Trophoblast cell (in vitro differentiated cells and primary cell): ENCODE data around the gene DES.

Experiments used
- DNase-seq, 2 donors: peaks; one replicate each; pipeline ENCODE4 v3.0.0-alpha.2; 2016
- H2AFZ ChIP-seq: 2 replicates; pipeline ENCODE4 v1.6.1; 2013; ENCODE audit warnings: low read length, moderate library complexity, mild to moderate bottlenecking; ENCODE audit not compliant: insufficient read depth, poor library complexity
- H2AK5ac ChIP-seq: 2 replicates; pipeline ENCODE4 v1.6.1; 2013; ENCODE audit warnings: mild to moderate bottlenecking, low read length
- H2BK120ac ChIP-seq: 2 replicates; pipeline ENCODE4 v1.6.1; 2013; ENCODE audit warnings: low read length, mild to moderate bottlenecking, moderate library complexity; ENCODE audit not compliant: insufficient read depth, poor library complexity
- H2BK12ac ChIP-seq: 2 replicates; pipeline ENCODE4 v1.6.1; 2013; ENCODE audit warnings: mild to moderate bottlenecking, low read length, moderate library complexity
- H2BK5ac ChIP-seq: 2 replicates; pipeline ENCODE4 v1.6.1; 2013; ENCODE audit warnings: low read length, low read depth, moderate library complexity, mild to moderate bottlenecking; ENCODE audit not compliant: poor library complexity
- H3K14ac ChIP-seq: 2 replicates; pipeline ENCODE4 v1.6.1; 2013; ENCODE audit warnings: mild to moderate bottlenecking, low read length
- H3K18ac ChIP-seq: 2 replicates; pipeline ENCODE4 v1.6.1; 2013; ENCODE audit warnings: mild to moderate bottlenecking, low read length
- H3K23ac ChIP-seq: 2 replicates; pipeline ENCODE4 v1.6.1; 2013; ENCODE audit warnings: low read length
- H3K27ac ChIP-seq: 2 replicates; pipeline ENCODE4 v1.5.1; 2013; ENCODE audit warnings: low read depth, mild to moderate bottlenecking, inconsistent platforms, low read length, moderate library complexity
- H3K27me3 ChIP-seq: 2 replicates; pipeline ENCODE4 v1.6.1; 2013; ENCODE audit warnings: inconsistent platforms, mild to moderate bottlenecking, low read length, moderate library complexity; ENCODE audit not compliant: insufficient read depth
- H3K36me3 ChIP-seq, 2 experiments: 1 replicate in 1 of 2; 2 replicates in 1 of 2; pipeline ENCODE4 v1.6.1; 2013; ENCODE audit warnings: low read length in 2 of 2, mild to moderate bottlenecking in 2 of 2, moderate library complexity in 1 of 2; ENCODE audit not compliant: insufficient read depth in 2 of 2, control insufficient read depth in 1 of 2
- H3K4ac ChIP-seq: 2 replicates; pipeline ENCODE4 v1.6.1; 2013; ENCODE audit warnings: low read depth, mild to moderate bottlenecking, low read length, moderate library complexity
- H3K4me1 ChIP-seq, 2 experiments: 1 replicate in 1 of 2; 2 replicates in 1 of 2; pipeline ENCODE4 v1.6.1; 2013; ENCODE audit warnings: low read length in 2 of 2, mild to moderate bottlenecking in 2 of 2, moderate library complexity in 1 of 2; ENCODE audit not compliant: insufficient read depth in 2 of 2, control insufficient read depth in 1 of 2
- H3K4me2 ChIP-seq: 2 replicates; pipeline ENCODE4 v1.6.1; 2013; ENCODE audit warnings: inconsistent platforms, mild to moderate bottlenecking, low read length, moderate library complexity
- H3K4me3 ChIP-seq: 2 replicates; pipeline ENCODE4 v1.5.1; 2013; ENCODE audit warnings: mild to moderate bottlenecking, low read depth, low read length, inconsistent platforms
- H3K79me1 ChIP-seq: one replicate; pipeline ENCODE4 v1.6.1; 2013; ENCODE audit warnings: low read length
- H3K79me2 ChIP-seq: 2 replicates; pipeline ENCODE4 v1.6.1; 2013; ENCODE audit warnings: low read length, mild to moderate bottlenecking; ENCODE audit not compliant: control insufficient read depth, insufficient read depth, poor library complexity
- H3K9ac ChIP-seq: 2 replicates; pipeline ENCODE4 v1.6.1; 2013; ENCODE audit warnings: mild to moderate bottlenecking, low read length
- H3K9me3 ChIP-seq: 2 replicates; pipeline ENCODE4 v1.6.1; 2013; ENCODE audit warnings: low read depth, mild to moderate bottlenecking, control low read depth, inconsistent platforms, low read length; ENCODE audit not compliant: insufficient read depth
- H4K12ac ChIP-seq: 2 replicates; pipeline ENCODE4 v1.6.1; 2013; ENCODE audit warnings: low read depth, mild to moderate bottlenecking, low read length, moderate library complexity
- H4K8ac ChIP-seq: 2 replicates; pipeline ENCODE4 v1.6.1; 2013; ENCODE audit warnings: low read depth, mild to moderate bottlenecking, low read length, moderate library complexity
- H4K91ac ChIP-seq: one replicate; pipeline ENCODE4 v1.6.1; 2013; ENCODE audit warnings: low read depth, mild to moderate bottlenecking, low read length, moderate library complexity
- WGBS: extraction: QIAGEN DNeasy Blood & Tissue Kit; methylation state at CpG from one replicate; pipeline ENCODE4 v1.1.7; 2013; ENCODE audit warnings: missing lambda C conversion rate; ENCODE audit not compliant: insufficient read length, insufficient coverage; ENCODE audit errors: extremely low coverage; 5-methylcytosine and 5-hydroxymethylcytosine counted together

DES gene

DNA sequence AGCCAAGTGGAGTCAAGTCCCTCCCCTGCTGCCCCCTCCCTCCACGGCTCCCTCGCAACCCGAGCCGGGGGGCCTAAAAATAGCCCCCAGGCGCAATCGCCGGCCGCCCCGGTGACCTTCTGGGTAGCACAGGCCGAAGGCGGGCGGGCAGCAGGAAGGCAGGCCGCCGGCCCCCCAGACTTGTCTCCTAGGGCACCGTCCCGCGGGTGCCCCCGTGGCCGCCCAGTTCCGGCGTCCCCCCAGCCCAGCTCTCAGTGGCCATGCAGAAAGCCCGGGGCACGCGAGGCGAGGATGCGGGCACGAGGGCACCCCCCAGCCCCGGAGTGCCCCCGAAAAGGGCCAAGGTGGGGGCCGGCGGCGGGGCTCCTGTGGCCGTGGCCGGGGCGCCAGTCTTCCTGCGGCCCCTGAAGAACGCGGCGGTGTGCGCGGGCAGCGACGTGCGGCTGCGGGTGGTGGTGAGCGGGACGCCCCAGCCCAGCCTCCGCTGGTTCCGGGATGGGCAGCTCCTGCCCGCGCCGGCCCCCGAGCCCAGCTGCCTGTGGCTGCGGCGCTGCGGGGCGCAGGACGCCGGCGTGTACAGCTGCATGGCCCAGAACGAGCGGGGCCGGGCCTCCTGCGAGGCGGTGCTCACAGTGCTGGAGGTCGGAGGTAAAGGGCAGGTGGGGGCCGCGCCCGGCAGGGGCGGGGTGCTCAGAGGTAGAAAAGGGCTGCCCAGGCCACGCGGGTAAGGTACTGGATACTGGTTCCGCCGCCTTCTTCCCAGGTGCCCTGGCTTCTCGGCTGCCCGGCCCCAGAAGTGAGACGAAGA, 16.7 kb downstream of the DES start, which contains the start of gene SPEG:
Gene SPEG, plus strand, starts transcription at position 126 of the 808 bp plus-strand sequence. Its CDS starts 135 bp downstream, at position 261.
- Histone ChIP-seq H3K27ac (no peak within 1 kb of the TSS), H3K4me2 (peak within 1 kb of the TSS; percentile 38), H3K23ac (no peak within 1 kb of the TSS), H2AK5ac (peak within 1 kb of the TSS; percentile 51), H2AFZ (peak within 1 kb of the TSS; percentile 8), H4K91ac (peak within 1 kb of the TSS; percentile 20), H2BK12ac (no peak within 1 kb of the TSS), H3K4me1 (peaks cover 2 to 10% of the 10 kb centered on the region in 2 experiments), H2BK5ac (no peak within 1 kb of the TSS), H3K18ac (no peak within 1 kb of the TSS), H4K8ac (peak within 1 kb of the TSS; percentile 22), H3K27me3 (peaks cover 11% of the 10 kb centered on the region), H2BK120ac (no peak within 1 kb of the TSS), H3K4ac (no peak within 1 kb of the TSS), H3K79me2 (no peaks in the 10 kb centered on the region), H3K36me3 (no peaks in the 10 kb centered on the region), H3K9me3 (no peaks in the 10 kb centered on the region), H3K4me3 (no peak within 1 kb of the TSS), H3K79me1 (no peaks in the 10 kb centered on the region), H3K9ac (no peak within 1 kb of the TSS), H4K12ac (peak within 1 kb of the TSS; percentile 26), H3K14ac (no peak within 1 kb of the TSS)
- no CpG with 5 or more reads among the region's 77 CpGs for WGBS
- DNase-seq: no peak

DNA sequence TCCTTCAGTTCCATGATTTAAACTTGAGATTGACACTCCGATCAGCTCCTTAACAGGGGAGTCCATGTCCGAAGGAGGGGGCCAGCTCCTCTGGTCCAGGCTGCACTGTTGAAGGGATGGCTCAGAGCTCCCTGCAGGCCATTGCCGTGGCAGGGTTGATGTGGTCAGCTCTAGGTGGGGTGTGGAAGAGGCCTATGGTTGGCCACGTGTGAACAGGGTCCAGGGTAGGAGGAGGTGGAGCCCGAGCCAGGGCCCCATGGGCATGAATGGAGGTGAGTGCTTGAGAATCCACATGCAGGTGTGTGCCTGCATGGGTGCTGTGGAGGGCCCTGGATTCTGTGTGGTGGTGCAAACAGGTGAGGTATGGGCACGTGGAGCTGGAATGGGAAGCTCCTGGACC, 17.5 kb downstream of the DES start:
- H2AK5ac ChIP-seq: no peak overlapping the region
- no peak overlapping the region for H2BK5ac ChIP-seq
- H2BK12ac ChIP-seq: no peak overlapping the region
- H3K9ac ChIP-seq: no peak overlapping the region
- H3K4me2 ChIP-seq: no peak overlapping the region
- no CpG with 5 or more reads among the region's 6 CpGs for WGBS
- no peak overlapping the region for H3K4ac ChIP-seq
- H3K27ac ChIP-seq: no peak overlapping the region
- H3K4me3 ChIP-seq: no peak overlapping the region
- no peak overlapping the region for H4K91ac ChIP-seq
- no peak overlapping the region for H4K12ac ChIP-seq
- H2AFZ ChIP-seq: no peak overlapping the region
- H3K27me3 ChIP-seq: peaks cover 11% of the 10 kb centered on the region
- no peak overlapping the region for H3K23ac ChIP-seq
- no peaks in the 10 kb centered on the region for H3K36me3 ChIP-seq
- no peaks in the 10 kb centered on the region for H3K9me3 ChIP-seq
- H3K4me1 ChIP-seq: peaks cover 2 to 6% of the 10 kb centered on the region in 2 experiments
- DNase-seq: no peak
- H3K79me1 ChIP-seq: no peaks in the 10 kb centered on the region
- no peak overlapping the region for H2BK120ac ChIP-seq
- H3K18ac ChIP-seq: no peak overlapping the region
- no peak overlapping the region for H3K14ac ChIP-seq
- no peaks in the 10 kb centered on the region for H3K79me2 ChIP-seq
- H4K8ac ChIP-seq: no peak overlapping the region

DNA sequence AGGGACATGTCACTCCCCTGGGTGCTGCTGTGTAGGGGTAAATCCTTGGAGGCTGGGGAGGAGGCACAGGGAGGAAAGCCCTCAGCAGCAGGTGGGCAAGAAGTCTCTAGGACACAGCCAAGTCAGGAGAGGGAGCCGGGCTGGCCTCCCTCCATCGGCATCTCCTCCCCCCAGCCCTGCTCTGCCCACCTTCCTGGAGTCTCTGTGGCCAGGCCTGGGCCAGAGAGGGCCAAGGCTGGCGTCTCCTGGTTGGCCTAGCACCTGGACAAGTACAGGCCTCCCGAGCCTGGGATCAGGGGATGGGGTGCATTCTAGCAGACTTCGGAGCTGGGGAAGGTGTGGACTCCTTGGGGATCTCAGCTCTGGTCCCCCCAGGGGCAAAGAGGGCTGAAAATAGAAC, 18.3 kb downstream of the DES start:
- H4K91ac ChIP-seq: no peak overlapping the region
- H2AK5ac ChIP-seq: peak overlapping the region; percentile 63
- no peak overlapping the region for H3K9ac ChIP-seq
- H3K4me2 ChIP-seq: no peak overlapping the region
- no peak overlapping the region for H4K8ac ChIP-seq
- no peak for DNase-seq
- H2BK12ac ChIP-seq: no peak overlapping the region
- H3K9me3 ChIP-seq: no peaks in the 10 kb centered on the region
- no peak overlapping the region for H2BK5ac ChIP-seq
- H3K4me3 ChIP-seq: no peak overlapping the region
- H3K4me1 ChIP-seq: peaks cover 6 to 10% of the 10 kb centered on the region in 2 experiments
- H3K79me2 ChIP-seq: peaks cover under 1% of the 10 kb centered on the region
- no peak overlapping the region for H4K12ac ChIP-seq
- H3K27ac ChIP-seq: no peak overlapping the region
- no peak overlapping the region for H3K4ac ChIP-seq
- no peaks in the 10 kb centered on the region for H3K36me3 ChIP-seq
- peaks cover 13% of the 10 kb centered on the region for H3K27me3 ChIP-seq
- H2AFZ ChIP-seq: no peak overlapping the region
- H3K18ac ChIP-seq: no peak overlapping the region
- H3K79me1 ChIP-seq: peaks cover under 1% of the 10 kb centered on the region
- WGBS: no CpG with 5 or more reads among the region's 5 CpGs
- no peak overlapping the region for H3K14ac ChIP-seq
- no peak overlapping the region for H3K23ac ChIP-seq
- no peak overlapping the region for H2BK120ac ChIP-seq

DNA sequence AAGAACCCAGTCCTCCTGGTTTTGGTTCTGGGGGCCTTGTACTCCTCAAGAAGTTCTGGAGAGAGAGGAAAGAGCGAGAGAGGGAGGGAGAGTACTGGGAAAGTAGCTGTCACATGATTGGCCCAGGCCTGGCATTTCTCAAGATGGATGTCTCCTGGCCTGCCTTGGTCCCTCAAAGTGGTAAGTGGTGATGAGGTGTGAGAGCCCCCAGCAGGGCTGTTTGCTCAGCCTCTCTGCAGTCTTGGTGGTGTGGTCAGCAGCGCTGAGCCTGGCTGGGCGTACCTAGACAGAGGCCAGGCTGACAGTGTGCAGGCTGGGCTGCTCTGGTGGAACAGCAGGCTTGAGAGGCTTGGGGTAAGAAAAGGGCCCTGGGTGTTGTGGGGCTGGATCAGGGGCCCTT, 19.0 kb downstream of the DES start:
- Histone ChIP-seq H2BK120ac (no peak overlapping the region), H4K91ac (no peak overlapping the region), H3K4me2 (no peak overlapping the region), H3K27me3 (peaks cover 13% of the 10 kb centered on the region), H2AK5ac (no peak overlapping the region), H3K18ac (no peak overlapping the region), H3K79me1 (peaks cover 5% of the 10 kb centered on the region), H3K23ac (no peak overlapping the region), H3K4me3 (no peak overlapping the region), H3K9me3 (no peaks in the 10 kb centered on the region), H3K9ac (no peak overlapping the region), H4K12ac (no peak overlapping the region), H3K79me2 (peaks cover 2% of the 10 kb centered on the region), H3K4ac (no peak overlapping the region), H3K4me1 (peaks cover 7 to 11% of the 10 kb centered on the region in 2 experiments), H4K8ac (no peak overlapping the region), H3K36me3 (no peaks in the 10 kb centered on the region), H2AFZ (no peak overlapping the region), H3K14ac (no peak overlapping the region), H3K27ac (no peak overlapping the region), H2BK12ac (no peak overlapping the region), H2BK5ac (no peak overlapping the region)
- no peak for DNase-seq
- no CpG with 5 or more reads among the region's 3 CpGs for WGBS
